Osteocyte (in vitro differentiated cells): ENCODE measurements around the gene HDAC6. TPM values are rescaled to one million over a fixed set of nuclear protein-coding genes. Genes with fewer than 3 reads are reported as not detected.

Source experiments
- DNase-seq: peaks from one replicate; pipeline ENCODE4 v3.0.0; 2021; ENCODE audit warnings: mixed read lengths; ENCODE audit not compliant: unreplicated experiment; ENCODE audit errors: extremely low spot score
- H3K27ac Mint-ChIP-seq: one replicate; pipeline ENCODE4 v1.8.0; 2021; ENCODE audit warnings: mild to moderate bottlenecking, mixed read lengths; ENCODE audit not compliant: unreplicated experiment
- H3K27me3 Mint-ChIP-seq: one replicate; pipeline ENCODE4 v1.8.0; 2021; ENCODE audit warnings: mixed read lengths; ENCODE audit not compliant: unreplicated experiment
- H3K36me3 Mint-ChIP-seq: one replicate; pipeline ENCODE4 v1.8.0; 2021; ENCODE audit warnings: mixed read lengths; ENCODE audit not compliant: unreplicated experiment
- H3K4me1 Mint-ChIP-seq: one replicate; pipeline ENCODE4 v1.8.0; 2021; ENCODE audit warnings: mixed read lengths; ENCODE audit not compliant: unreplicated experiment
- H3K4me3 Mint-ChIP-seq: one replicate; pipeline ENCODE4 v1.8.0; 2021; ENCODE audit warnings: mild to moderate bottlenecking, moderate library complexity, mixed read lengths; ENCODE audit not compliant: unreplicated experiment
- H3K9me3 Mint-ChIP-seq: one replicate; pipeline ENCODE4 v1.8.0; 2021; ENCODE audit warnings: mixed read lengths; ENCODE audit not compliant: unreplicated experiment
- CTCF ChIP-seq: fragments of 200-600 bp; sonication (generic); IDR thresholded peaks from 2 replicates; pipeline ENCODE4 v1.5.0; 2021; ENCODE audit warnings: antibody characterized with exemption, mild to moderate bottlenecking, moderate library complexity
- total RNA-seq: library from RNA; stranded (reverse); gene quantifications from 2 replicates; pipeline ENCODE4 v1.2.1, GENCODE V29; 2021

HDAC6 gene
- total RNA-seq, 1 donor from 2014 or later, result 124 TPM

GRCh38 chrX:48787505-48788443 lies 14.1 kb upstream of the HDAC6 start:
- H3K9me3 Mint-ChIP-seq, result no peaks in the 10 kb centered on the region
- no peaks in the 10 kb centered on the region for H3K36me3 Mint-ChIP-seq
- no peak for TF ChIP-seq CTCF
- no peak for DNase-seq
- H3K4me3 Mint-ChIP-seq, result no peak overlapping the region
- peaks cover 13% of the 10 kb centered on the region for H3K27me3 Mint-ChIP-seq
- H3K4me1 Mint-ChIP-seq, result no peaks in the 10 kb centered on the region
- H3K27ac Mint-ChIP-seq, result no peak overlapping the region

DNA sequence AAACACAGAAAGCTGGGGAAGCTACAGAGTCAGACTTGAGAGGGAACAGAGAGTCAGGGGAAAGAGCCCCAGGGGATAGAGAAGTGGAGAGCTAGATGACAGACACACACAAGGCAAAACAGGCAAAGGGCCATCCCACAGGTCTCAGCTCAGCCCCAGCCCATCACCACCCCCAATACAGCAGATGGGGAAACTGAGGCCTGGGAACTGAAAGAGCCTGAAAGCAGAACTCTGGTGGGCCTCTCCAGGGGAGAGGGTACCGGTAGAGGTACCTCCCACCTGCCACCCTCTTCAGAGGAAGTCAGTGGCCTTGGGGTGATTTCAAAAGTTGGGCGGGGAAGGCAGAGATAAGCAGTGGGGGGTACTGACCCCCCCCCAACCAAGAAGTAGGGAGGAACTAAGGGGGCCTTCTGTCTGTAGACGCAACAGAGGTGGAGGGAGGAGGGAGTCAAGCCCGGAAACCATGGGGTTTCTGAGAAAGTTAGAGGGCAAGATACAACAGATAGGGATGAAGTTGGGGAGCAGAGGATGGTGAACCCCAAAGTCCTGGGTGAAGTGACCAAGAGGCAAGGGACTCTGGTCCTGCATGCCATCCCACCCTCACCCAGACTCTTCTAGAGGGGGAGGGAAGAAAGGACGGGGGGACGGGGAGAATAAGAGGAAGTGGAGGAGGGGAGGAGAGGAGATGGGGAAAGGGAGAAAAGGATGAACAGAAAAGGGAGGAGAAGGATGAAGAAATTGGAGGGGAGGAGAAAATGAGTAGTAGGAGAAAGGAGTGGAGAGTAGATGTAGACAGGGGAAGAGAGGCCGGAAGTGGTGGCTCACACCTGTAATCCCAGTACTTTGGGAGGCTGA lies 12.3 kb upstream of the HDAC6 start:
- no peaks in the 10 kb centered on the region for H3K4me1 Mint-ChIP-seq
- DNase-seq, result no peak
- H3K4me3 Mint-ChIP-seq, result no peak overlapping the region
- TF ChIP-seq CTCF, result no peak
- no peak overlapping the region for H3K27ac Mint-ChIP-seq
- peaks cover 13% of the 10 kb centered on the region for H3K27me3 Mint-ChIP-seq
- no peaks in the 10 kb centered on the region for H3K9me3 Mint-ChIP-seq
- no peaks in the 10 kb centered on the region for H3K36me3 Mint-ChIP-seq

- TF ChIP-seq CTCF, result no peak
- Mint-ChIP-seq H3K4me1 (peaks cover 8% of the 10 kb centered on the region), H3K36me3 (no peaks in the 10 kb centered on the region), H3K27me3 (peaks cover 13% of the 10 kb centered on the region), H3K27ac (no peak overlapping the region), H3K4me3 (no peak overlapping the region), H3K9me3 (no peaks in the 10 kb centered on the region)
- no peak for DNase-seq
Observed at GRCh38 chrX:48790477-48790876, 11.4 kb upstream of the HDAC6 start.

DNA sequence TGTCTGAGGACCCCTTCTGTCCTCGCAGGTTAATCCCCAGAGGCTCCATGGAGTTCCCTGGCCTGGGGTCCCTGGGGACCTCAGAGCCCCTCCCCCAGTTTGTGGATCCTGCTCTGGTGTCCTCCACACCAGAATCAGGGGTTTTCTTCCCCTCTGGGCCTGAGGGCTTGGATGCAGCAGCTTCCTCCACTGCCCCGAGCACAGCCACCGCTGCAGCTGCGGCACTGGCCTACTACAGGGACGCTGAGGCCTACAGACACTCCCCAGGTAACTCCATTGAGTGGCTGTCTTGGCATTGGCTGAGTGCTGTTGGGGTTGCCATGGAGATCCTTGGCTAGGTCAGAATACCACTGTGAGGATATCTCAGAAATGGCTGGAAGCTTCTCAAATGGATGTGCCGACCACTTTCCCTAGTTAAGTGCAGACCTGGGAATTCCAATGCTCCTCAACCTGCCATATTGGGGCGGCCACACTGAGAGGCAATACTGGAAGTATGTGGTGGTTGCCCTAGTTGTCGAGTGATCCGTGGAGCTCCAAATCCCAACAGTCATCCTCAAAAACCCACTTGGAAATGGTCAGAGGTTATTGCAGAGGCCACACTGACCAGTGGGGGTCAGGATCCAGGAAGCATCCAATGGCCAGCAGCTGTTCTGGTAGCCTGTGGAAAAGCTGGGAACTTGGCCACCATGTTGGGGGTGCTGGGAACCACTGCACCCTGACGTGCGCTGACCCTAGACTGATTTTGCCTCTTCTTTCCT lies 10.6 kb upstream of the HDAC6 start:
- peaks cover 13% of the 10 kb centered on the region for H3K27me3 Mint-ChIP-seq
- H3K4me3 Mint-ChIP-seq, result no peak overlapping the region
- H3K36me3 Mint-ChIP-seq, result no peaks in the 10 kb centered on the region
- TF ChIP-seq CTCF, result no peak
- H3K9me3 Mint-ChIP-seq, result no peaks in the 10 kb centered on the region
- peaks cover 8% of the 10 kb centered on the region for H3K4me1 Mint-ChIP-seq
- DNase-seq, result no peak
- no peak overlapping the region for H3K27ac Mint-ChIP-seq
